Activated CD4-positive, alpha-beta T cell treated with anti-CD3 and anti-CD28 coated beads, Interleukin-2, Interleukin-6, amounts not matched to agents 100 ng/mL and 50 ng/mL, durations not matched to agents 16 hours and 8 hours (primary cell): ENCODE measurements around the gene NHLH2.

ENCODE experiments used
- DNase-seq: peaks from one replicate; pipeline ENCODE4 v3.0.0-alpha.2; 2020

The NHLH2 gene

DNA sequence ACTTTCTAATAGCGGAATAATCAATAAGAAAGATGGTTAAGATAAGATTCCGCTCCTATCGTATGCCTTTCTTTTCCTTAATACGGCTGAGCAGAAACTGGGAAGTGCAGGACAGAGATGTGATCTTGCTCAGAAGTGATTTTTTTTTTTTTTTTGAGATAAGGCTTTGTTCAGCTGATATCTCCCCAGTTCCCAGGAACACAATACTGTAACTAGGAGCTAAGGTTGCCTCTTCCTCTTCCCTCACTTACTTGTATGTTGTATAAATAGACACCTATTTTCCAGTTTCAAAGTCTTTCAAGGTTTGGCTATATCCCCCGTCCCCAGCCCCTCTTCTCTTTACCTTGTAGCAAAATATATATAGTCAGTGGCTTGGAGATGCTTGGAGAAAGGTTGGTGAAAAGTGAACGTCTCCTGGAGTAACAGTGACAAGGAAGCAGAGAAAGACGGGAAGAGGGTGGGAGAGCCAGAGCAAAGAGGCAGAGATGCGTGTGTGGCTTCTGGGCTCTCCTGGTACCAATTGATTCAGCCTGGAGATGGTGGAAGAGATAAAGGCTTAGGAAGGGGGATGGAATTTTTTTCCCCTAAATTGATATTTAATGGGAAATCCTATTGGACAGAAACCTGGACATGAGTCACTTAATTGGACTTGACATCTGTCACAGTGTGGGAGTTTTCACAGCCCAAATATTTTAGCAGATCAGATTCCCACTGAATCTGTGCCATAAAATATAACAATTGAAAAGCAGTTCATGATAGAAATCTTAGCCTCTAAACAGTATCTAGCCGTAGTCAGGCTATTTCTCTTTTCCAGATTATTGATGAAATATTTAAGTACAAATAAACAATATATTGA is at the start of gene NHLH2:
Gene NHLH2, minus strand, starts transcription at position 522 of the 856 bp plus-strand sequence. CDS start 2,754 bp downstream, outside the sequence.
- no peak for DNase-seq

DNA sequence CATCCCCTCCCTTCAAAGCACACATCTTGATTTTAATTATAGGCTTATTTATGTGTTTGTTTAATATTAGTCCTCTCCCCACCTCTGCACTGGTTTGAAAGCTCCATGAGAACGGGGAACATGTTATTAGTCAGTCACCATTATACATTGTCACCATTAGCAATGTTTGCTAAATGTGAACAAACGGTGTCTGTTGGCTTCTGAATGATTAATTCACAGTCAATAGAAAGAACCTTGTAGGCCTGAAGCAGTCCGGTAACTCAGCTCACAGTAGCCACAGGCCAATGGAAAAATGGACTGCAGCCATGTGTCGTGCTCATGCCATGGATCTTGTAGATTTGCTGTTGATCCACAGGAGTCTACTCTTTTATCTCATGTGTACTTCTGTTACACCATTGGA is 49.7 kb upstream of the NHLH2 start:
- no peak for DNase-seq

GRCh38 chr1:115888976-115889375 is 48.0 kb upstream of the NHLH2 start:
- no peak for DNase-seq

DNA sequence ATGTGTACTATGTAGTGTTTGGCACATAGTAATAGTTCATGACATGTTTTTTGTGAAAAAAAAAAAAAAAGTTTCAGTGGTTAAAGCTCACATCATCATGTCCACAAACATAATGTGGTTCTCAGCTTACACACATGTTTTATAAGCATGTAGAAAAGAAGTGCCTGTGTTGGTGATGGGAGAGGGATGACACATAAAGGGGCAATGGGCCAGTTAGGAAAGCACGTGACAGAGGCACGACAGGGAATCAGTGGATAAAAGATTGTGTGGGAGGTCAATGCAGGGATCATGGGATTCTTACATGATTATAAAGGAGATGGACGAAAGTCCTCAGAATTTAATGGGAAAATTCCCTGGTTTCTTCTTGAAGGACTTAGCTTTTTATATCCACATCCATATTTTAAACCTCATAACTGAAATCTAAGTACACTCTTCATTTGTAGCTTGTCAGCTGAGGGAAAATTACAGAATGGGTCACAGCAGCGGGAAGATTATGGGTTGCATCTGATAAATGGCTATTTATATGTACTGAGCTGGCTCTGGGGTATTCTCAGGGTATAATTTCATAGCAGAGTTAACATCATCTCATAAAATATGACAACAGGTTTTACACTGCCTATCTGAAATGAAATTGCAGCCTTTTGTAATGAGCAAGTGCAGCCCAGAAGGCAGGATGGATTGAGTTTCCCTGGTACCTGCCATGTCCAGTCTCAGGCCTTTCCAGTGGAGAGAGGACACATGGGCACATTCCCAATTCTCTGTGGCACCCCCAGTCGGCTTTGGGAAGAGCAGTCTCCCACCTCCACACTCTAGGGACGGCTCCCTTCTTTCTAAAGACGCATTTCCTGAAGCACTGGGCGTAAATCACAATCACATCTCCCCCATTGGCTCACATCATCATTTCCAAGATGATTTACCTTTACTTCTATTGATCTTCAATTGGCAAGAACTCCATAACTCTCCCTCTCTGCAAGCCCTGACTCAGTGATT is 42.3 kb upstream of the NHLH2 start:
- DNase-seq = no peak

GRCh38 chr1:115880981-115881672 is 40.2 kb upstream of the NHLH2 start:
- no peak for DNase-seq

- no peak for DNase-seq
Observed at GRCh38 chr1:115879977-115880376, 39.1 kb upstream of the NHLH2 start.

DNA sequence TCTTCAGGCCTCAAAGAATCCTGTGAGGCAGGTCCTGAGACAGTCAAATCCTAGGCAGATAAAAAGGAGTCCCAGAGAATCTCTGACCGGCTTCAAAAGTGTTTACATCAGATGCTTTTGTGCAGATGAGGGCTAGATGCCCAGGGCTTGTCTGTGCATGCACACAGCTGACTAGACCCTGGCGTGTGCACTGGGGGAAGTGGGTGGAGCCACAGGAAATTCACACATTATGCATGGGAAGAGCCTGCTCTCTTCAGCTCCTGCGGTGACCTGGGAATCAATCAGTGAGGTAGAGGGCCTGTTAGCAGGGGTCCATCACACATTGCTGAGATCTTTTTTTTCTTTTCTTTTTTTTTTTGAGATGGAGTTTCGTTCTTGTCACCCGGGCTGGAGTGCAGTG is 36.6 kb upstream of the NHLH2 start:
- no peak for DNase-seq

DNA sequence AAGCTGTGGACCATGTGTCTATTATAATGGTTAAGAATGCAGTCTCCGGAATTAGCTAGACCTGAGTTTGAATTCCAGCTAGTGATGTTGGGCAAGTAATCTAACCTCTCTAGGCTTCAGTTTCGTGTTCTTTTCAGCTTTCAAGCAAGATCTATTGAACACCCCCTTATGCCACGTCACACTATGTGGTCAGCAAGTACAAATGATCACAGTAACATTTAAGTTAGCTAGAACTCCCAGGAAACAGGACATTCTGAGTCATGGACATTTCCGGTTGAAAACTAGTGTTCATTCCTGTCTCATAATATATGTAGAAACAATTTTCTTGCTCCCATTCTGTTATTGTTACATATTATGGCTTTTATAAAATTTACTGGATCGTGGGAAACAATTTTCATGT is 34.0 kb upstream of the NHLH2 start:
- no peak for DNase-seq

- DNase-seq = no peak
Observed at GRCh38 chr1:115874497-115874896, 33.6 kb upstream of the NHLH2 start.

- DNase-seq = no peak
Observed at GRCh38 chr1:115873184-115873583, 32.3 kb upstream of the NHLH2 start.

- no peak for DNase-seq
Observed at GRCh38 chr1:115869064-115869463, 28.1 kb upstream of the NHLH2 start.

DNA sequence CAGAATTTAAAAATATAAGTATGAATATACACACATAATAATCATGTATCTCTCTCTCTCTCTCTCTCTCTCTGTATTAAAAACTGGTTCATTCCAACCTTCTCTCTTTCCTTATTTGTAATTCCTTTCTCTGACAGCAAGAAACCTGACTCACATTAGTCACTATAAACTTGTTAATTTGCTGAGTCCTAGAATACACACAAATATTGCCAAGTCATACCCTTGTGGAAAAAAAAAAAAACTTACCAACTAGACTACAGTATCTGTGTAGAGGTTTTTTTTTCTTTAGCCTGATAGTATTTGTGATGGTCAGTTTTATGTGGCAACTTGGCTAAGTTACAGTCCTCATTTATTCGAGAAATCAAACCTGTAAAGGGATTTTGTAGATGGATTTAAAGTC is 26.3 kb upstream of the NHLH2 start:
- no peak for DNase-seq

GRCh38 chr1:115865704-115866380 is 24.9 kb upstream of the NHLH2 start:
- no peak for DNase-seq

DNA sequence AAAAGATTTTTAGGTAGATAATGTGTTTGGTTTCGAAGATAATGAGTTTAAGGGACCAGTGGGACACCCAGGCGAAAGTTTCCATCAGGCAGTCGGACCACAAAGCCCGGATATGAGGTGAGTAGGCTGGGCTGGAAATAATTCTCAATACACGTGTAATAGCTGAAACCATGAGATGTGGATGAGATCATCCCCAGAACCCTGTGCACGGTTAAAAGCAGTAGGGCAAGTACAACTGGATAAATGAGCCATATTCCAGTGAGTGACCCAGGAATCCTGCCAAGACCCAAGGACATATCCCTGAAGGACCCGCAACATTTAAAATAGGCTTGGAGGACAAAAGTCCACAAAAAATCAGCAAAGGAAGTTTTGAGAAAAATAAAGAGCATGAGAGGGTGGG is 21.5 kb upstream of the NHLH2 start:
- no peak for DNase-seq

GRCh38 chr1:115854005-115854404 is 13.1 kb upstream of the NHLH2 start:
- no peak for DNase-seq

DNA sequence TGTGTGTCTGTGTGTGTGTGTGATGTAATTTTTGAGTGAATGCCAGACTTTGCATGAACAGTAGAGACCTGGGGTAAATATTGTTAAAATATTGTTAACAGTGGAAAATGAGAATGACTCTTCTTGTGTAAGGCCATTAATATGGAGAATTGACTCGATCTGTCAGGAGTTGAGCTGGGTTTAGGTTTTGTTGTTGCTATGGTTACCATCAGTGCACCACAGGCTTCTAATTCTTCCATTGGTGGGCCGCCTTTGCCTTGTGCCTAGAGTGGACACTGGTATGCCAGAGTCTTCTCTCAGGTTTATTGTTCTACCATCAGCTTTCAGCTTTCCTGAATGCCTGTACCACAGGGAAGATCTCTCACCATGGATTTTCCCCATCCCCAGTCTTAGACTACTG is 10.0 kb upstream of the NHLH2 start:
- DNase-seq = no peak

DNA sequence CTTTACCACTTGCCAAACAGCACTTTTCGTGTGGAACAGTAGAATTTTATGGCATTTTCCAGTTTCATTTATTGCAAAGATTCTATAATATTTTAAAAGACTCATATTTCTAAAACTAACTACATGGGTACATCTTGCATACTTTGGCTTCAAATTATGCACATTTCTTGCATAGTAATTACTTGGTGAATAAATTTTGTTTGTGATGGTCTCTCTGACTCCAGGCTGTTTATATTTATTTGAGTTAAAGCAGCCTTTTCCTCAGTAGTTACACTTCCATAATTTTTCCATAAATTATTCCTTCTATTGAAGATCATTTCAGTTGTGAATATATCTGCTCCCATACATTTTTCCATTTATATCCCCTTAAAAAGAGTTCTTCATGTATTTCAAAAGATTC is 6.9 kb upstream of the NHLH2 start:
- no peak for DNase-seq

DNA sequence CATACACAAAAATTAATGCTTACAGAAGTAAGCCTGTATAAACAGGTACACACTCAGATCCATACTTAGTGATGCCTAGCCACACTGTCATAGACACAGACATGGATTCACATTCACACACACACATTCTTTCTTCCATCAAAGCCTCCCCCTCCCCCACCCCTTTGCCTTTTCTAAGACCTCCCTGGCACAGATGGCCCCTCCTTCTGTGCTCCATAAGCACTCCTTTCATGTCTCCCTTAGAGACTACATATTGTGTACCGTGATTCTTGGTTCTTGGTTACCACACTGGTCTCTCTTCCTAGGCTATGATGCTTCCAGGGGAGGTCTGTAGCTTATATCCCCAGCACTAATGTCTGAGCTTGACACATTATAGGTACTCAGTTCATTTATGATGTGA is 2.0 kb upstream of the NHLH2 start:
- no peak for DNase-seq

DNA sequence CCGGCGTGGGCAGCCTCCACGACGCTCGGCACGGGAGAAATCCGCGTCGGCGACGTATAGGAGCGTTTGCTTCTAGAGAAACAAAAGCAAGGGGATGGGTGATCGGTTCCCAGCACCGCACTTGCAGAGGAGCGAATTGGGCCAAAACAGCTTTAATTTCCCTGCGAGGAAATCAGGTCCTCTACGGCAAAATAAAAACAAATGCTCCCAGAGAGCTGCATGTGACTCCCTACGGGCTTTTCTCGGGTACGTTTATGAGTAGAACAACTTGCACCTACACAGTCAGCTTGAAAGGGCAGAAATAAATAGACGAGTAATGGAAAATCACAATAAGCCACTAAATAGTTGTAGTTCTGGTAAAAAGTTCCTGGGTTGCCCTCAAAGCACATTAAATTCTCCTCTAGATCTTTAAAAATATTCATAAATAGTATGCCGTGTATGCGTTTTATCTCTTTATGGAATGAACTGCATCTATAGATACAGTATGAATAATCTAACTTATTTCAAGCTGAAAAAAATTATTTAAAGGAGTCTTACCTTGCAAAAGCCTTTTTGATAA is 1.2 kb downstream of the NHLH2 start:
- DNase-seq = no peak

GRCh38 chr1:115839029-115839678 is 1.8 kb downstream of the NHLH2 start:
- no peak for DNase-seq

GRCh38 chr1:115838431-115839028 is 2.4 kb downstream of the NHLH2 start:
- DNase-seq = no peak
